ENCODE measurements around the gene TTC16.
A peak's percentile ranks its signal among the peaks of the same experiment; 100 is the strongest.
"Not testable (repeated sequence)": the region's sequence is repeated elsewhere in the genome, so short reads cannot be mapped to it uniquely, and the experiment has no call there.

The TTC16 gene

DNA sequence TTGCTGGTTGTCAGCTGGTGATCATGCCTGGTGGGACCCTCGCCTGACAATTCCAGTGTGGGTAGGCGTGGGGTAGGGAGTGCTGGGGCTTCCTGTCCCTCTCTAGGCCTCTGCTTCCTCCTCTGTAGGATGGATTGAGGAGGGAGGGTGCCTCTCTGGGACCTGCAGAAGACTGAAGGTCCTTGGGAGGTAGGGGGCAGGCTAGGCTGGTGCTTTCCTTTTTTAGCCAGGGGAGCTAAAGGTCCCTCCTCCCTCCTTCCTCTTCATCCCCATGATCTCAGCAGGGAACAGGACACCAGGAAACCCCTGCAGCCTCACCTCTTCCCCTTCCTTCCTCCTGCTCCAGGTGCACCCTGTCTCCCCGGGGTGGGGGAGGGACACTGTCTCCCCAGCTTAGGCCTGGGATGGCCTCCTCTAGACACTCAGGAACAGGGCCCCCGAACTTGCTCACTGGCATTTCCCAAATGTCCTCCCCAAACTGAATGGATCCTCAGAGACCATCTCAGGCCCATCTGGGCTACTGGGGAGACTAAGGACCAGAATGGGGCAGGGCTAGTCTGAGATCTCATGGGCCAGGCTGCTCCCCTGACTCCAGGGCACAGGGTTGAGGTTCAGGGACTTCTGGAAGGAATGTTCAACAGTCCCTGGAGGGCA, 54.2 kb downstream of the TTC16 start:
- no peak for DNase-seq (ENCODE audit: low read depth)

DNA sequence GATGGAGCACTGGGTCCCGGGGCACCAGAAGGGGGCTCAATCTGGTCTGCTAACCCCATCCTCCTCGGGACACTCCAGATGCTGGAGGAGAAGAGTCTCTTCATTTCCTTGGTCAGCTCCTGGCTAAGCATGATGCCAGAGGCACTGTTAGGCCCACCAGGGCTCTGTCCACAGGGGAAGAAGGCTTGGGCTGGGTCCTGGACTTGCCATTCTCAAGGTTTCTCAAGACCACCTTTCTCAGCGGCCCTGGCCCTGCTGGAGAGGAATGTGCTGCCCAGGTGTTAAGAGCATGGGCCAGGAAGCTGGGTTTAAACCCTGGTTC, 54.7 kb downstream of the TTC16 start:
- no peak for DNase-seq (ENCODE audit: low read depth)

DNA sequence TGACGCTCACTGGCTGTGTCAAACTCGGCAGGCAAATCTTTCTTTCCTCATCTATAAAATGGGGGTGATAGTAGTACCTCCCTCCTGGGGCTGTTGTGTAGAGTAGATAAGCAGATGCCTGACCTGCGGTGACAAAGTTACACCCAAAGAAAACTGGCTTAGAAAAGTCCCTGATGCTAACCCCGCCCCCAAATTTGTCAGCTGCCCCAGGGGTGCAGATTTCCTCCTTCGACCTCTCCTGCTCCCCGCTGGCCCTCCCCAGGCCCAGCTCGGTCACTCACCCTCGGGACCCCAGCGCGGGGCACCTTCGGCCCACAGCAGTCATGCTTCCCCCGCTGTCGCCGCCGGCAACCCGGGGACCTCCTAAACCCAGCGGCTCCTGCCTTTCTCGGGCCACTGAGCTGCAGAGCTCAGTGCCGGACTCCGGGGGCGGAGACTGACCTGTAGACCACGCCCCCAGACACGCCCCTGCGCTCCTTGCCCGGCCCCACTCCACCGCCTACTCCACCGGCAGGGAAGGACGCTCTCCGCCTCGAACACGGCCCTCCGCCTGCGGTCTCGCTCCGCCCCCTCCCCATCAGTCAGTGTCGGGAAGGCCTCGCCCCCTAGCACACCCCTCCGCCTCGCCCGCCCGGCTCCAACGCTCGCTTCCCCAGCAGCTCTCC, 55.2 kb downstream of the TTC16 start:
- DNase-seq (ENCODE audit: low read depth): peak; percentile 68

DNA sequence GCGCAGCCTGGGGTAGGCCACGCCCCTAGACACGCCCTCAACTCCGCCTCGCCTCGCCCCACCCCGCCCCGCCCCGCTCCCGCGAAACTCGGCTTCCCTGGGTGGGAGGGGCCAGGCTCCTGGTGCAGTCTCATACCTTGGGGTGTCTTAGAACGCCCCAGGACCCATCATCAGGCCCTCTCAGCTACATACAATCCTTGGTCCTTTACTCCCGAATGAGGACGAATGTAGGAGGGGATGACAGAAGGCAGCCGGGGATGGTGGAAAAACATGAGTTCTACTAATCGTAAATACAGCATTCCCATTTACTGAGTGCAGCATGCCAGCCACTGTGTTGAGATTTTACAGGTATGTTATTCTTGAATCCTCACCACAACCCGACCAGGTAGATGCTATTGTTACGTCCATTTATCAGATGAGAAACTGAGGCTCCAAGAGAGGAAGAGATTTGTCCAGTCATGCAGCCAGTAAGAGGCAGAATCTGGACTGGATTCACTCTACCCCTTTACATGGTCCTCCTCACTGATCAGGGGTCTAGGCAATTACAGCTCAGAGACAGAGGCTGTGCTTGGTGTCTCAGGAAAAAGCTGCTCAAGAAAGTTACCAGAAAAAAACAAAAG, 55.8 kb downstream of the TTC16 start:
- DNase-seq (ENCODE audit: low read depth): no peak

DNA sequence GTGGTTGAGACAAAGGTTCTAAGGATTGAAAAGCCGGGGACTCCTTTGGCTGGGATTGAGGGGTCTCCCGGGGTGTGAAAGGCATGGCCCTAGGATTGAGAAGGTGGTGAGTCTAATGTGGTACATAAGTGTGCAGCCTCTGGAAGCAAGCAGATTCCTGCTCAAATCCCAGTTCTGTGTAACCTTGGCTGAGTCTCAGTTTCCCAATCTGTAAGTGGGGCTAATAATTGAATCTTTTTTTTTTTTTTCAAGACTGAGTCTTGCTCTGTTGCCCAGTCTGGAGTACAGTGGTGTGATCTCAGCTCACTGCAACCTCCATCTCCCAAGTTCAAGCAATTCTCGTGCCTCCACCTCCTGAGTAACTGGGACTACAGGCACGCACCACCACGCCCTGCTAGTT, 56.7 kb downstream of the TTC16 start:
- no peak for DNase-seq (ENCODE audit: low read depth)

DNA sequence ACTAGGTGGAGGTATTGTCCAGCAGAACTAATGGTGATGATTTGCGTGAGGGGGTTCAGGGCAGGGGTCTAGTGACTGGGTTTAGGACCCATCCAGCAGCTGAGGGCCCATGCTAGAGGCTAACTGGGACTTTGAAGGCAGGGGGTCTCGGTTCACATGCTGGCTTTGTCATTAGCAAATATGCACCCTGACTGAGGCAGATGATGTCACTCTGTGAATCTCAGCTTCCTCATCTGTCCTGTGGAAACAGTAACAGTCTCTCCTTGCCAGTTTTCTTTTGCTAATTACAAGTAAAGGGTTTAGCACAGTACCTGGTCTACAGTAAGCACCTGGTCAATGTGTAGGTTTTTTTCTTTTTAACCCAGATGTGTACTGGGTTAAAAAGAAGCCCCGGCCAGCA, 57.4 kb downstream of the TTC16 start:
- DNase-seq (ENCODE audit: low read depth): no peak

DNA sequence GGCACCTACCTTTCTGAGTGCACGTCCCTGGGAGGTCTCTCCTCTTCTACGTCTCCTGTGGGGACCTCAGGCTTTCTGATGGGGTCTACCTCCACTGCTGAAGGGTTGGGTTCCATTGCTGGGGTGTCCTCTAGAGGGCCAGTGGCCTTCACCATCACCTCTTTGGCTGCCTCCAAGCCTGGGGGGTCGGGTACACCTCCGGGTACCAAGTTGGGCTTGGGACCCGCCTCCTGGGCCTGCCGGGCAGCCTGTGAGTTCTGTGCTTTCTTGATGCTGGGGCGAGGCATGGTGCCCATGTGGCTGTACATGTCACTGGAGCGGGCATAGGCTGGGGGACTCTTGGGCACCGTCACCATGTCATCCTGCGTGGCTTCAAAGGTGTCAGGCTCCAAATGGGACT, 58.1 kb downstream of the TTC16 start:
- DNase-seq (ENCODE audit: low read depth): no peak

DNA sequence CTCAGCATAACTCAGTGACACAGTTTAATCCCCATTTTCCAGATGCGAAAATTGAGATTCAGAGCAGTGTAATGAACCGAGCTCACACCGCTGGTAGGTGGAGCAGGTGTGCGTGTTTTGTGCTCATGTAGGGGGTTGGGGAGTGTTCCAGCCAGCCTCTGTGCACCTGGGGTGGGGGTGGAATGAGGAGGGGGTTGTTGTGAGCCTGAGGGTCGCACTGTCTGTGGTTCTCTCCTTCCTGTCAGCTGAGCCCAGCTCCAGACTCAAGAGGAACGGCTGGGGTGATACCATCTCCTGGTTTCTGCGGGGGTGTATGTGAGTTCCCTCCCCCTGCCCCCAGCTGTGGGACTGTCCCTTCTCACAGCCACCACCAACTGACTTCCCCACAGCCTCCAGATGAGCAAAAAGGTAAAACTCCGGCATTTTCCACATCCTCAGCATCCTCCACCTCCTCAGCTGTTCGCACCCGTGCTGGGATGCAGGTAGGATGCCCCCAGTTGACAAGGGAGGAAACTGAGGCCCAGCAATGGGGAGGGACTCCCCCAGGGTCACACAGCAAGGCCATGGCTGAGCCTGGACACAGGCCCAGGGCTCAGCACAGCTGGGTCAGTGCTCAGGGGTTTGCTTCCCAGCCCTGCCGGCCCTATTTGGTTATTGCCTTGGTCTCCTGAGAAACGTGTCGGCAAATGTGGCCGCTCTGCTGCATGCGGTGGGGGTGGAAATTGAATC, 60.5 kb downstream of the TTC16 start:
- no peak for DNase-seq (ENCODE audit: low read depth)

DNA sequence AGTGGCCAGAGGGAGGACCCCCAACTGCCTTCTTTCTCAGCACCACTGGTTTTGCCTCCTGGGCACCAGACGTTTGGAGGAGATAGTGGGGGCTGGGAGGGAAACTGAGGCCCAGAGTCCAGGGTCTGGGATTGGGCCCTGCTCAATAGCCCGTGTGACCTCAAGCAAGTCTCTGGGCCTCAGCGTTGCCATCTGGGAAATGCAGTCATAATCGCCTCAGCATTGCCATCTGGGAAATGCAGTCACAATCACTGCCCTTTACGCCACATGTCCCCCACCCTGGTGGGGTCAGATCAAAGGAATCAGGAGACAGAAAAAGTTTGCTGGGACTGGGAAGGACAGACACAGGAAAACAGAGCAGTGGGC, 61.0 kb downstream of the TTC16 start:
- no peak for DNase-seq (ENCODE audit: low read depth)

DNA sequence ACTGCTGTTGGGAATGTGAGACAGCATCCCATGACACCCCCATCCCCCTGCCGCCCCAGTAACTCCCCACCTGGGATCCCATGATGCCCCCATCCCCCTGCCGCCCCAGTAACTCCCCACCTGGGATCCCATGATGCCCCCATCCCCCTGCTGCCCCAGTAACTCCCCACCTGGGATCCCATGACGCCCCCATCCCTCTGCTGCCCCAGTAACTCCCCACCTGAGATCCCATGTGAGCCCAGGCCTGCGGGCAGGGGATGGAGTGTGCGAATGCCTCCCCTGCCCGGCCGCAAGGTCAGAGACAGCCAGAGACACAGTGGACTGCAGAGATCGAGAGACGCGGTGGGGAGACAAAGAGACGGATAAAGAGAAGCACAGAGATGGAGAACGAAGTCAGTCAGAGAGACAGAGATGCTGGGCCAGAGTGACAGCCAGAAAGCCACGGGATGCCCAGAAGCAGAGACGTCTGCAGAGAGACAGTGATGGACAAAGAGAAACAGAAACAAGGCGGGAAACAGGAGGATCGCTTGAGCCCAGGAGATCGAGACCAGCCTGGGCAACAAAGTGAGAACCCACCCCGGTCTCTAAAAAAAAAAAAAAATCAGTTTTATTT, 61.6 kb downstream of the TTC16 start:
- no peak for DNase-seq (ENCODE audit: low read depth)

DNA sequence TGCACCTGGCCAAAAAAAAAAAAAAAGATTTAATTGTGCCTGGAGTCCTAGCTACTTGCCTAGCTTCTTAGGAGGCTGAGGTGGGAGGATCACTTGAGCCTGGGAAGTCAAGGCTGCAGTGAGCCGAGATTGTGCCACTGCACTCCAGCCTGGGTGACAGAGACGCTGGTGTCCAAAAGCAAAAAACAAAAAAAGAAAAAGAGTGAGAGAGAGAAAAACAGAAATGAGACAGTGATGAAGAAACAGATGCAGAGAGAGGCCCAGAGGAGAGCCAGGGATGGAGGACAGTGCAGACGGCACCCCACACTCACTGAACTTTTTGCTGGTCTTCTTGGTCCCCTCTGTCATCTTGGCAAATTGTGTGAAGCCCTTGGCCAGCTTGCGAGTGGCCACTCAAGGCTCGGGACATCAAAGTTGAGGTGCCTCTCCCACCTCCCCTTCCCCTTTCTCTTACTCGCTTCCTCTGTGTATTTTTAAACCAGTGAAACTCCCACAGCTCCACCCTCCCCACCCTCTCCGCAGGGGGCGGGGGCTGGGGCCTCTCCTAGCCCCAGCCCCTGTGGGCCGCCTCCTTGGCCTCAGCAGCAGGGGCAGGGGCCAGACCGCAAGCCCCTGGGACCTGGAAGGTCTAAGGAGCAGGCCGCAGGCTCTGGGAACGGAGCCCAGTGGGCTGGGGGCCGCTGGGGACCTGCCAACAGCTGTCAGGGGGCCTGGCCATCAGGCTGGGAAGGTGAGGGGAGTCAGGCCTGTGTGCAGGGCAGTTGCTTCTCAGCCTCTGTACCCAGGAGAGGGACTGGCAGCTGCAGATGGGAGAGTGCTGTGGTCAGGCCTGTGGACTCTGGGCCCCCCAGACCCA, 62.6 kb downstream of the TTC16 start, which contains the start of gene SH2D3C:
TSS of gene SH2D3C (minus strand) at position 387 of the 856 bp plus-strand sequence. CDS start at position 348, 39 bp downstream.
- no peak for DNase-seq (ENCODE audit: low read depth)

DNA sequence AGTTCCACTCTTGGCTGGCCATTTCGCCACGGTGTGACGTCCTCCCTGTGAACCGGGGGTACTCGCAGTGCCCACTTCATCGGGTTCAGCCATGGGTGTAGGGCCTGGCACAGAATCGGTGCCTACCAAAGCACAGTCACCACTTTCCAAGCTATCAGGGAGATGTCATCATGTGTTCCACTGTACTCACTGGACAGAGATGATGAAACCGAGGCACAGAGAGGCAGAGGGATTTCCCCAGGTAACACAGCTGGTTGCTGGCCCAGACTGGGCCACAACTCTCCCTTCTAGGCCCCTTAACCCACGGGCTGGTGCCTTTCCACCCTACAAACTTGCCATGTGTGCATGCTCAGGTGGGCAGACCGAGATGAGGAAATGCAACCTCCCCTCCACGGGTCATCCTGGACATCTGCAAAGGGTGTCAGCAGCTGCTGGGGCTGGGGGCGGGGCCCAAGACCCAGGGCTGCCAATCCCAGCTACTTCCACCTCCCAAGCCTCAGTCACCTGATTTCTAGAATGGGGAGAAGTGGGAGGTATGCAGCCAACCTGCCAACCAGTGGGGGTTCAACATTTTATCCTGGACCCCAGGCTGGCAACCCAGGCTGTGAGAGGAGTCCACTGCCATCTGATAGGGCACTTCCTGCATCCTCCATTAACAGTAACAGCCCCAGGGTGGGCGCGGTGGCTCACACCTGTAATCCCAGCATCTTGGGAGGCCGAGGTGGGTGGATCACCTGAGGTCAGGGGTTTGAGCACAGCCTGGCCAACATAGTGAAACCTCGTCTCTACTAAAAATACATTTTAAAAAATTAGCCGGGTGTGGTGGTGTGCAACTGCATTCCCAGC, 63.5 kb downstream of the TTC16 start:
- no peak for DNase-seq (ENCODE audit: low read depth)

DNA sequence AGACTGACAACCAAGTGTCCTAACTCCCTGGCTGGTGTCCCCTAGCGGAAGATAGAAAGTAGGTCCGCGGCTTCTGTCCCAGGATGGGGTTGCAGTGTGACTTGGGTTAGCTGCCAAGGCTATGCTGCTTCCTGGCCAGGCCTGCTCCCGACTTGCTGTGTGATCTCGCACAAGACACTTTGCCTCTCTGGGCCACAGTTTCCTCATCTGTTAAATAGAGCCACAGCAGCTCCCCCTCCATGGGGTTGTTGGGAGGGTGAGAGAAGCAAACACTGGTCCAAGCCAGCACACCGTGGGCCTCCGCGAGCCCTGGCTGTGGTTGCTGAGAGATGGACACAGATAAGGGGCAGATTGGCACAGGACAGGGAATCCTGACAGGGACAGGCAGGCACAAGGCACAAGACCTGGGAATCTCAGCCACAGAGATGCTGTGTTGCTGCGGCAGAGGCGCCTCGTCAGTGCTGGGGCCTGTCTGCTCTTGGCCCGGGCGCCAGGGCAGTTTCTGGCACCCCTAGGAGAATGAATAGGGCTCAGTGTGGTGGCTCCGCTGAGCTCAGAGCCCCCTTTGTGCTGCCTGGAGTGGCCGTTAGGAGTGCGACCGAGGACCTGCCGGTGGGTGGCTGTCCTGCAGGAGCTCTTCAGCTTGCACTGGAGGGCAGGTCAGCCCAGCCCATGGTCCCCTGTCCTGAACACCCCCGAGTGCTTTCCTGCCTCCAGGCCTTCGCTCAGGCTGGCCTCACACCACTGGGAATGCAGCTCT, 64.4 kb downstream of the TTC16 start:
- DNase-seq (ENCODE audit: low read depth): no peak

DNA sequence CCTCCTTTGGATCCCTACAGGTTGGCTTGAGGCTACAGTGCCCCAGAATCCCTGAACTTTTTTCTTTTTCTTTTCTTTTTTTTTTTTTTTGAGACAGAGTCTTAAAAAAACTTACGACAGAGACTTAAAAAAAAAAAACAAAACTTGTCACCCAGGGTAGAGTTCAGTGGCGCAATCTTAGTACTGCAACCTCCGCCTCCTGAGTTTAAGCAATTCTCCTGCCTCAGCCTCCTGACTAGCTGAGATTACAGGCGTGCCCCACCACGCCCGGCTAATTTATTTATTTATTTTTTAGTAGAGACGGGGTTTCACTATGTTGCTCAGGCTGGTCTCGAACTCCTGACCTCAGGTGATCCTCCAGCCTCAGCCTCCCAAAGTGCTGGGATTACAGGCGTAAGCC, 65.0 kb downstream of the TTC16 start:
- DNase-seq (ENCODE audit: low read depth): not testable (repeated sequence)
